GM19397 (cell line): ENCODE measurements around the gene TBC1D5.
"Not testable (repeated sequence)": the region's sequence is repeated elsewhere in the genome, so short reads cannot be mapped to it uniquely, and the experiment has no call there.

Source experiments
- ATAC-seq: cut with Tn5 transposase; IDR thresholded peaks from one replicate; pipeline ENCODE4 v1.9.1; 2021; ENCODE audit warnings: mild to moderate bottlenecking, moderate library complexity; ENCODE audit not compliant: unreplicated experiment

TBC1D5 gene

DNA sequence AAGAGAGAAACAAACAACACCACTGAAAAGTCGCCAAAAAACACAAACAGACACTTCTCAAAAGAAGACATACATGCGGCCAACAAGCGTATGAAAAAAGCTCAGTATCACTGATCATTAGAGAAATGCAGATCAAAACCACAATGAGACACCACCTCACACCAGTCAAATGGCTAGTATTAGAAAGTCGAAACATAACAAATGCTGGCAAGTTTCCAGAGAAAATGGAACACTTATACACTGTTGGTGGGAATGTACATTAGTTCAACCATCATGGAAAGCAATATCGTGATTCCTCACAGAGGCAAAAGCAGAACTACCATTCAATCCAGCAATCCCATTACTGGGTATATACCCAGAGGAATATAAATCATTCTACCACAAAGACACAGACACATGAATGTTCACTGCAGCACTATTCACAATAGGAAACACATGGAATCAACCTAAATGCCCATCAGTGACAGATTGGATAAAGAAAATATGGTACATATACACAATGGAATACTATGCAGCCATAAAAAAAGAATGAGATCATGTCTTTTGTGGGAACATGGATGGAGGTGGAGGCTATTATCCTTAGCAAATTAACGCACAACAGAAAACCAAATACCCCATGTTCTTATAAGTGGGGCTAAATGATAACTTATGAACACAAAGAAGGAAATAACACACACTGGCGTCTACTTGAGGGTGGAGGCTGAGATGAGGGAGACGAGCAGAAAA lies 93.6 kb downstream of the TBC1D5 start:
- not testable (repeated sequence) for ATAC-seq

DNA sequence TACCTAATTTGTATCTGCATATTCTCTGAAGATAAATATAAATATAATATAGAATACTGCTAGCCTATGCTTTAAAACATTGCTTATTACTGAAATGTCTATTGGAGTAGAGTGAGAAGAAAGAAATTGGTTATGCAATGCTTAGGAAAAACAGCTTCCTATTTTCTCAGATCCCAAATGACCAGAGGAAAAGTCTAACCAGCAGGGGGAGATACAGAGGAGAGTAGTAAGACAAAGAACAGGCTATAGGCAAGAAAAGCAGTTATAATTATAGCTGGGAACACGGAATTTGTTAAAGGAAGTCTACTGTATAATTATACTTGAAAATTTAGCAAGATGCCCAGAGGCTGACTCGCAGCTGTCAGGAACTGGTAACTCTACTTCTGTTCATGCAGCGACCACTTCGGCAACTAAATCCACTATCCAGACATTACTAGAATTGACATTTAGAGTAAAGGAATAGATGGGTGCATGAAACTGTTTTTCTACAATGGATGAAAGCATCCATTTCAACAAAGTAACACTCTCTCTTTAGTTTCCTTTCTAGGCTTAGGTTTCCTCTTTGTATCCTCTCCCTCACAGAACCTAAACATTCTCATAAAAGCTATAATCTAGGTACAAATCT lies 97.2 kb downstream of the TBC1D5 start:
- ATAC-seq, result no peak

DNA sequence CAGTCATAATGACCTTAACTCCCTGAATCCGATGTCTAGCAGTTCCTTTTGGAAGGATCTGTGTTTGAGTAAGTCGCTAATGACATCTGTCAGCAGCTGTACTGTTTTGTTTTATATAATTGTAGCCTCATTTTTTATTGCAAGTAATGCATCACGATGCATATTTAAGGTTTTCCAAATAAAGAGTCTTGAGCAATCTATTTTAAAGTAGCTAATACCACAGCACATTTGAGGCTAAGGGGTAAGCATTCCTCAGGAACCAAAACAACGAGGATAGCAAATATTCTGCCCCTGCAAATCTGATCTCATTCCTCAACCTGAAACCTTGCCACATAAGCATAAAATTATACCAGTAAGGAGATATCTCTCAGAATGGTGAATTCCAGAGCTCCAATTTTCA lies 98.7 kb downstream of the TBC1D5 start:
- no peak for ATAC-seq

DNA sequence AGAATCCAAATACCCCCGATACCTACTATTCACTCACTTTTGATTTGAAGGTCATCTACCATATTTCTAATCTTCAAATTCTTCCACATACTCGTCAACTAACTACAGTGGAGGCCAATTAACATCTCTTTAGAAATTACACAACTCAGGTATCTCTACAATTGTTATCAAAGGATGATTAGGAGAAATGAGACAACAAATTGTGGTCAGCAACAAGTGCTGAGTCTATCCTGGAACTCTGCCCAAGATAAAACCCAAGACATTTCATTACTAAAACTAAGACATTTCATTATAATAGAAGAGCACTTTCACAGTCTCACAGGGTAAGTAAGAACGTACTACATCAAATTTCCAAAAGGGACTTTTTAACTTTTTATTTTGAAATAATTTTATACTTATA lies 100.0 kb downstream of the TBC1D5 start:
- no peak for ATAC-seq

DNA sequence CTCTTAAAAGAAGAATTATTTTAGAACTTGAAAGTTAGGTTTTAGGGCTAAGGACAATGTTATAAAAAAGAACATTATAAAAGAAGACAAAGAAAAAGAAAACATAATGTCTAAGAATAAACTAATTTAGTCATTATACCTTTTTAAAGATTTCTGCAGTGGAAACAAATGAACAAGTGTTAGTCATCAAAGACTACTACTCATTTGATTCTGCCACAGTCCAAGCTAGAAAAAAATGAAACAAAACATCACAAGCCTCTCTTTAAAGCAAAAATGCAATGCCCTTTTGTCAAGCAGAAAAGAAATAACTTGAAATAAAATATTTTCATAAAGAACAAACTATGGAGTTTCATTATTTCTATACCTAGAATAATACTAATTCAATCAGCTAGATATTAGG lies 102.0 kb downstream of the TBC1D5 start:
- ATAC-seq, result no peak

DNA sequence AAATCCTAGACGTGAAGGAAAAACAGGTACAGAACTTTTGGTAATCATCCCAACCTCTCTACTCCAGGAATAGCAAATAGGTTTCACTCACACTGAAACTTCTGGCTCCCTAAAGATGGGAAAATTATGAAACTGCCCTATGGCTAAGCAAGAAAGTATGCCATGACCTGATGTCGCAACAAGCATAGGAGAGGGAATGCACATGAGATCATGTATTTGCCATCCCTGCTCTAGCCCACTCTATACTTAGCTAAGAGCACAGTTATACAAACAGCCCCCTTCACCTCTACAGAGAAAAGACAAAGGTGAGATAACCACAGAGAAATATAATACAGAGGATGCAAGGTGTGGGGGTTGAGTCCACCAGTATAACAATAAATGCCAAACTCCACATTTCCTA lies 102.7 kb downstream of the TBC1D5 start:
- no peak for ATAC-seq

DNA sequence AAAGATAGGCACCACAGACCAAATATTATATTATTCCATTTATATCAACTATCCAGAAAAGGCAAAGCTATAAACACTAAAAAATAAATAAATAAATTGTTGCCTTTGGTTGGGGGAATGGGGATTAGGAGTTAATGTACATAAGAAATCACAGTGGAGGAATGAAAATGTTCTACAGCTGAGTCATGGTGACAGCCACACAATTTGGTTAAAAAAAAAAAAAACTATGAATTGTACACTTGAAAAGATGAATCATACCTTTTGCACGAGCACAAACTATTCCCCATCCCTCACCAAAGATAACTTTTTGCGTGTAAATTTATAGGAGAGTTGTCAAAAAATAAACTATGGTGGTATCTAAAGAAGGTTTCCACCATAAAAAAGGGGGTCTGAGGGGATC lies 103.2 kb downstream of the TBC1D5 start:
- no peak for ATAC-seq

DNA sequence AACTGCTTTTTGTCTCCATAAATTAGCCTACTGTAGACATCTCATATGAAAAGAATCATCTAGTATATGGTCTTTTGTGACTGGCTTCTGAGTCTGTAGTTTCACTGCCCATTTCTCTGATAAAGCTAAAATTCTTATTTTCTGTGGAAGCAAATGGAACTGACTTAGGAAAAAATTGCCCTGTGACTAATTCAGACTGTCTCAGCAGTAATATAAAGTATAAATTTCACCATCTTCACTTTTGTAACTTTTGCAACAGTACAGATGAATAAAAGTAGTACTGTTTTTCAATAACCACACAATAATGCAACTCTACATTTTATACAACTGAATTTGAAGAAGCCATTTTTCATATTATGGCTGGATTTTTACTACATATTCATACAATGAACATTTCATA lies 104.1 kb downstream of the TBC1D5 start:
- no peak for ATAC-seq

DNA sequence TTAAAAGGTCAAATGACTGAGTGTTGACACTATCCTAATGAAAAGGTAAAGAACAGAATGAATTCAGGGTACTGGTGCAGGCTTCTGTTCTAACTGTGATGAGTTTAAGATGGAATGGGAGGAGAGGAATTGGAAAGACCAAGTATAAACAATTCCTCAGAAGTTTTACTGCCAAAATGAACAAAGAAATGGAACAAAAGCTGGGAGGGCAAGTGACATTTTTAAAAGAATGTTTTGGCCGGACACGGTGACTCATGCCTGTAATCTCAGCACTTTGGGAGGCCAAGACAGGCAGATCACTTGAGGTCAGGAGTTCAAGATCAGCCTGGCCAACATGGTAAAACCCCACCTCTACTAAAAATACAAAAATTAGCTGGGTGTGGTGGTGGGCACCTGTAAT lies 106.8 kb downstream of the TBC1D5 start:
- not testable (repeated sequence) for ATAC-seq

DNA sequence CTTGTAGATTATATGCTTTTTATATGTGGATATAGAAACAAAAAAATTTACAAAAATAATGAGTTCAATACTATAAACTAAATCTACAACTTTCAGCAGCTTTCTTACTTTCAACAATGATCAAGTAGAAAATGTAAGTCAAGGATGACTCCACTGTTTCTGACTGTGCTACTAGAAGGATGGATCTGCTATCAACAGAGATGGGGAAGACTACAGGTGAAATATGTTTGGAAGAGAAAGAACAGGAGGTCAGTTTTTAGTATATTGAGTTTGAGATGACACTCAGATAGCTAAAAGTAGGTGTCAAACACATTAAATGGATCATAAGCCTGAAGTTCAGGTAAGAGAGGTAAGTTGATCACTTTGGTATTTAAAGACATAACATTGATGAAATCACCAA lies 107.5 kb downstream of the TBC1D5 start:
- ATAC-seq, result no peak

DNA sequence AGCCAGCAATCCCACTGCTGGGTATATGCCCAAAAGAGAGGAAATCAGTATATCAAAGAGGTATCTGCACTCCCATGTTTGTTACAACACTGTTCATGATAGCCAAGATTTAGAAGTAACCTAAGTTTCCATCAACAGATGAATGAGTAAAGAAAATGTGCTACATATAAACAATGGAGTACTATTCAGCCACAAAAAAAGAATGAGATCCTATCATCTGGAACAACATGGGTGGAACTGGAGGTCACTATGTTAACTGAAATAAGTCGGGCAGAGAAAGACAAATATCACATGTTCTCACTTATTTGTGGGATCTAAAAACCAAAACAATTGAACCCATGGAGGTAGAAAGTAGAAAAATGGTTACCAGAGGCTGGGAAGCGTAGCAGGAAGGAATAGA lies 108.2 kb downstream of the TBC1D5 start:
- ATAC-seq, result no peak

DNA sequence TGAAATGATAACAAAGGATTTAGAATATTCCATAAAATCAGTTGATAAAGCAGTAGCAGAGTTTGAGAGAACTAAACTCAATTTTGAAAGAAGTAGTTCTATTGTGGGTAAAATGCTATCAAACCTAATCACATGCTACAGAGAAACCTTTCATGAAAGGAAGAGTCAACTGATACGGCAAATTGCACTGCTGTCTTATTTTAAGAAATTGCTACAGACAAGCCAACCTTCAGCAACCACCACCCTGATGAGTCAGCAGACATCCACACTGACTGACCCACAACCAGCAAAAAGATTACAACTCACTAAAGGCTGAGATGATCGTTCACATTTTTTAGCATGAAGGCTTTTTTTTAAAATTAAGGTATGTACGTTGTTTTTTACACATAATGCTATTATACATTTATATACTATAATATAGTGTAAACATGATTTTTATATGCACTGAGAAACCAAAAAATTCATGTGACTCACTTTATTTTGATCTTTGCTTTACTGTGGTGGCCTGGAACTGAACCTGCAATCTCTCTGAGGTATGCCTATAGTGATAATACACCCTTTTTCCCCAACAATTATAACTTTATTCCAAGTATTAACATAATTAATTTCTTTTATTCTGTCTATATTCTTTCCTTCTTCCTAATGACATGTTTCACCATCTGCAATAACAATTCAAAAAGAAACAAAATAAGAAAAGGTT lies 109.9 kb downstream of the TBC1D5 start:
- ATAC-seq, result no peak

DNA sequence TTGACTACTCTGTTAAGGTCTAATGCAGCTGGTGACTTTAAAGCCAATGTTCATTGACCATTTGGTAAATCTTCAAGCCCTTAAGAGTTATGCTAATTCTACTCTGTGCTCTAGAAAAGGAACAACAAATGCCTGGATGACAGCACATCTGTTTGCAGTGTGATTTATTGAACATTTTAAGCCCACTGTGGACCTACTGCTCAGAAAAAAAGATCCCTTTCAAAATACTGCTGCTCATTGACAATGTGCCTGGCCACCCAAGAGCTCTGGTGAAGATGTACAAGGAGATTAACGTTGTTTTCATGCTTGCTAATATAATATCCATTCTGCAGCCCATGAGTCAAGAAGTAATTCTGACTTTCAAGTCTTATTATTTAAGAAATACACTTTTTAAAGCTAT lies 110.8 kb downstream of the TBC1D5 start:
- ATAC-seq, result no peak

DNA sequence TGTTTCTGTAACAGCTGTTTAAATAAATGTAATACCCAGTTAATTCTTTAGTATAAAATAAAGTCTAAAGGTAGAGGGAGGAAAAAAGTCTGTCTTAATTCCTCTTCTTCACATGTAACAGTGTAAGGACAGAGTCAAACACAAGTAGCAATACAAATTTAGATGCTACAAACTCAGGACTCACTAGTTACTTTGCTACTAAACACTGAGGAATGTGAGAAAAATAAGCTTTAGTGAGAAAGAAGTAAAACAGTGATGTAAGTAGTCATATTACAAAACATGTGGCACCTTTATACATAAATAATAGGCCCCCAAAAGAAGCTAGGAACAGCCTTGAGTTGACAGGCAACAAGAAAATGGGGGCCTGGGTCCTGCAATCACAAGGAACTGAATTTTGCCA lies 113.0 kb downstream of the TBC1D5 start:
- ATAC-seq, result no peak

DNA sequence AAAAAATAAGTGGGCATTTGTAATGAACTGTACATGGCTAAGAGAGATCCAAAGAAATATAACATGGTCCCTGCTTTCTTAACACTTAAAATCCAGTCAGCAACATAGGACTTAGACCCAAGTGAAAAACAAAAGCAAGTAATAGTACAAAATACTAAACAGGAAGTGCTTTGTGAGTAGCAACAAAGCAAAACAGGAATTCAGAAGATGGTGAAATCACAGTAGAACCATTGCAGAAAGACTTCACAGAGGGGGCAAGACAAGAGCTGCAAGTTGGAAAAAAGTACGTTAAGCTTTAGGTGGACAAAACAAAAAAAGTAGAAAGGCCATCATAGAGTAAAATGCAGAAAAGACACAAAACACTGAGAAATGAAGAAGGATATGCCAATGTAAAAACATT lies 116.0 kb downstream of the TBC1D5 start:
- no peak for ATAC-seq

DNA sequence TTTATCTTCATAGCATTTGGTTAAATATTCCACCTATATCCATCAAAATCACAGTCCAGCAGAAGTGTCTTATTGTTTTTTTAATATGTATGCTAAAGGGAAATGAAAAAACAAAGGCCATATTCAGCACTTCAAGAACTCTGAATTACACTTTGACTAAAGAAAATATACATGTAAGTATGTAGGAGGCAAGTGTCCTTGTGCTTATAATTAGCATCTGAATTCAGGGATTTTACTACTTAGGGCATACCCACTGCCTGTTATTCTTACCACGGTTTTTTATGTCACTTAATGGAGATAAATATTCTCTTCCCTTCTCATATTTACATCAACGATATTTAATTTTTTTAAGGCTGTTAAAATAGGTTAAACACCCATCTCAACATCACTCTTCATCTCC lies 117.3 kb downstream of the TBC1D5 start:
- no peak for ATAC-seq

DNA sequence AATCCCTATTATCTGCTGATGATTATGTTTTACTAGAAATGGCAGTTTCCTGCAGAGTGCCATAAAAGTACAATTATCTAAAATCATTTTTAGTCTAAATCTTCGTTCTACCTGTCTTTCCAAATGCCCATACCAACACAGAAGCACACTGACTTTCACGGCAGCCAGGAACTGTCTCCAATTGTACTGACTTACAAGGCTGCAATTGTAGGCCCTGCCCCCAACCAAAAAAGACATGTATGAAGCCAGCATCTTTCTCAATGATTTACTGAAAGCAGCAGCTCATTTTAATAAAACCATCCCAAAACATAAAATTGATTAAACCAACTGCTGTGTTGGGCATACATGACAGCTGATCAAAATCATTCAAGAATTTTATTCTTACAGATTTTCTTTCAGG lies 119.0 kb downstream of the TBC1D5 start:
- no peak for ATAC-seq

DNA sequence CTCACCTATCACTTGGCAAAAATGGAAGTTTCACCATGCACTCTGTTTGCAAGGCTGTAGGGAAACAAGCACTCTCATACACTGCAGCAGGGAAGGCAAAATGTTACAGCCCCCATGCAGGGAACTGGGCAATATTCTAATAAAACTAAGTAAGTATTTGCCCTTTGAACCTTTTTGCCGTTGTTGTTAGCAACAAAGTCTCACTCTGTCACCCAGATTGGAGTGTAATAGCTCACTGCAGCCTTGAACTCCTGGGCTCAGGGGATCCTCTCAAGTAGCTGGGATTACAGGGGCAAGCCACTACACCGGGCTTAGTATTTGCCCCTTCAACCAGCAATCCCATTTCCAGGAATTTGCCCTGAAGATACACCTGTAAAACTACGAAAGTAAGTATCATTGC lies 122.5 kb downstream of the TBC1D5 start:
- ATAC-seq, result no peak

DNA sequence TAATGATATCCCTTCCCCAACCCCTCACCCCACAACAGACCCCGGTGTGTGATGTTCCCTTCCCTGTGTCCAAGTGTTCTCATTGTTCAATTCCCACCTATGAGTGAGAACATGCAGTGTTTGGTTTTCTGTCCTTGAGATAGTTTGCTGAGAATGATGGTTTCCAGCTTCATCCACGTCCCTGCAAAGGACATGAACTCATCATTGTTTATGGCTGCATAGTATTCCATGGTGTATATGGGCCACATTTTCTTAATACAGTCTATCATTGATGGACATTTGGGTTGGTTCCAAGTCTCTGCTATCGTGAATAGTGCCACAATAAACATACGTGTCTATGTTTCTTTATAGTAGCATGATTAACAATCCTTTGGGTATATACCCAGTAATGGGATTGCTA lies 129.4 kb downstream of the TBC1D5 start:
- ATAC-seq, result not testable (repeated sequence)

DNA sequence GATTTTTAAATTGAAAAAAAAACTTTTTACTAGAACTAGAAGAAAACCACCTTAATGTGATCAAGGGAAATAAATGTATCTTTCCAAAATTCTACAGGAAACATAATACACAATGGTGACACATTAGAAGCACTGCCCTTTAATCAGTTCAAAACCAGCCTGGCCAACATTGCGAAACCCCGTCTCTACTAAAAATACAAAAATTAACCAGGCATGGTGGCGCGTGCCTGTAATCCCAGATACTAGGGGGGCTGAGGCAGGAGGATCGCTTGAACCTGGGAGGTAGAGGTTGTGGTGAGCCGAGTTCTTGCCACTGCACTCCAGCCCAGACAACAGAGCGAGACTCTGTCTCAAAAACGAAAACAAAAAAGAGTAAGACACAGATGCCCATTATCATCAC lies 134.5 kb downstream of the TBC1D5 start:
- no peak for ATAC-seq

DNA sequence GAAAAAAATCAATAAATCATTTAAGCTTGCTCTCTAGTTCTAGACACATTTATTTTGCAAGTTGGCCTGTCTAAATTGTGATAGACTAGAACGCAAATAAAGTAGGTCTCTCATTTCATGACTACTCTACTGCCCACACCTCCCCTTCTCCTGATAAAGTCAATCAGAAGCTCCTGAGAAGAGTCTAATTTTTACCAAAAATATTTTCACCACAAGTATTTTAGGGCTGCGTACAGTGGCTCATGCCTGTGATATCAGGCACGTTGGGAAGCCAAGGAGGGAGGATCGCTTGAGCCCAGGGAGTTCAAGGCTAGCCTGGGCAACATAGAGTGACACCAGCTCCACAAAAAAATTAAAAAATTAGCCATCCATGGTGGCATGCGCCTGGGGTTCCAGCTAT lies 136.5 kb downstream of the TBC1D5 start:
- ATAC-seq, result no peak

DNA sequence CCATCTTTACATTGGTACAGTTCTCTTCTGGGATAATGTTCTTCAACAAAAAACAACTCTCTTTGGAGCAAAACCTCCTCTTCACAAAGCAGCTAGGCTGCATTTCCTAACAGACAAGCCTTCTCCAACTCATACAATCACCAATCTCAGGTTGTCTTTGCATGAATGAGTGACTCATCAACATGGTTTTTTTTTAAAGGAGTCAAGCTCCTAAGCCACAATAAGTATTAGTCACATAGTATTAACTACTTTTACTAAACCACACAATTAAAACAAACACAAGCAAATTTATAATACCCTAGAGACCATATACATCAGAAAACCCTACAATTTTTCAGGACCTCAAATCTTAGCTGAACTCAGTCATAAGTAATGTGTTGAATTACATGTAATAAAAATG lies 137.4 kb downstream of the TBC1D5 start:
- ATAC-seq, result no peak
